HG02938 (cell line): ENCODE measurements around the gene LAMC3.
"Not testable (repeated sequence)": the region's sequence is repeated elsewhere in the genome, so short reads cannot be mapped to it uniquely, and the experiment has no call there.

ENCODE experiments used
- ATAC-seq: cut with Tn5 transposase; IDR thresholded peaks from one replicate; pipeline ENCODE4 v1.9.1; 2021; ENCODE audit warnings: mild to moderate bottlenecking, moderate library complexity; ENCODE audit not compliant: unreplicated experiment

LAMC3 gene

DNA sequence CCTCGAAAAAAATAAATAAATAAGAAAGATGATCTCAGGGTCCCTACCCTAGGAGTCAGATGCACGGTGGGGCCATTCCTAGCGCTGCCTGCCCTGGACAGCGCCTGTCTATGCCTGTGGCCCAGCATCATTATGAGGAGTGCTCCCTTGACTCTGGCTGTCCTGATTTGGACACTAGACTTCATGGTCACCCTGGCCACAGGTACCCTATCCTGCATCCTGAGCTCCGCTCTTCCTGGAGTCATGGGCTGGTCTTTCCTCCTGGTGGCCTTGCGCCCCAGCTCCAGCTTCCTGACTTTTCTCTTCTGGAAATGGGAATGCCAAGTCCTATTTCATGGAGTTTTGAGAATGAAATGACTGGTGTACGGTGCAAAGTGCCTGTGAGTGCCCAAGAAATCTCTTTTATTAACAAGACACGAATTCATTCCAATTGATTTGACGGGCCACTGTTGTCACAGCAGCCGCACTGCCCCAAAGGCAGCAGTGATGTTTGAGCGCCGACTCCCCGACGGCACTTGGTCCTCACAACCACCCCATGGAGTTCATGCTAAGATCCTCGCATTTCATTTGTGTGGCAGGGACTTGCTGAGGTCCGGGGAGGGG lies 86.8 kb downstream of the LAMC3 start:
- ATAC-seq = no peak

DNA sequence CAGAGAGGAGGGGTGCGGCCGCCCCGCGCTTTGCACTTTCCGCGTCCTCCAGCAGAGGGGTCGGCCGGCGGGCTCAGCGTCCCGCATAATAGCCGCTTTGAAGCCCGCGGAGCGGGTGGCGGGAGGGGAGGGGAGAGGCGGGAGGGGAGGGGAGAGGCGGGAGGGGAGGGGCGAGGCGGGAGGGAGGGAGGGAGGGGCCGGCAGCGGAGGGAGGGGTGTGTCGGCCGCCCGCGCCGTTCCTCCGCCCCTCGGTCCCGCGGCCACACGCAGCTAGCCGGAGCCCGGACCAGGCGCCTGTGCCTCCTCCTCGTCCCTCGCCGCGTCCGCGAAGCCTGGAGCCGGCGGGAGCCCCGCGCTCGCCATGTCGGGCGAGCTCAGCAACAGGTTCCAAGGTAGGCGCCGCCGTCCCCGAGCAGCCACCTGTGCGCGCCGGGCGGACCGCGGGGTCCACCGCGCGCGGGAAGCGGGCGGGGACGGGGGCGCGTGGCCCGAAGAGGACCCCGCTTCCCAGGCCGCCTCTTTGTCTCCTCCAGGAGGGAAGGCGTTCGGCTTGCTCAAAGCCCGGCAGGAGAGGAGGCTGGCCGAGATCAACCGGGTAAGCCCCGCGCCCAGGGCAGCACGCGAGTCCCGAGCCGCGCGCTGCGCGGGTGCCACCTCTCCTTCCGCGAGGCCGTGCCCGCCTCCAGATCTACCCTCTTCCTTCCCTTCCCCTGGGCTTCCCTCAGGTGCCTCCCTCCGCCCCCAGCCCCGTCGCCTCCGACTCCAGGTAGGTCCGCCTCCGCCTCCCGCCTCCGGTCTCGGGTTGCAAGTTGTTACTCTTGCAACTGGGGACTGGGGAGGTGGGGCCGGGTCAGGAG lies 87.5 kb downstream of the LAMC3 start, which contains the start of gene AIF1L:
Gene AIF1L (plus strand): TSS at position 263 of the 857 bp plus-strand sequence. CDS start 99 bp downstream, at position 362.
- no peak for ATAC-seq

DNA sequence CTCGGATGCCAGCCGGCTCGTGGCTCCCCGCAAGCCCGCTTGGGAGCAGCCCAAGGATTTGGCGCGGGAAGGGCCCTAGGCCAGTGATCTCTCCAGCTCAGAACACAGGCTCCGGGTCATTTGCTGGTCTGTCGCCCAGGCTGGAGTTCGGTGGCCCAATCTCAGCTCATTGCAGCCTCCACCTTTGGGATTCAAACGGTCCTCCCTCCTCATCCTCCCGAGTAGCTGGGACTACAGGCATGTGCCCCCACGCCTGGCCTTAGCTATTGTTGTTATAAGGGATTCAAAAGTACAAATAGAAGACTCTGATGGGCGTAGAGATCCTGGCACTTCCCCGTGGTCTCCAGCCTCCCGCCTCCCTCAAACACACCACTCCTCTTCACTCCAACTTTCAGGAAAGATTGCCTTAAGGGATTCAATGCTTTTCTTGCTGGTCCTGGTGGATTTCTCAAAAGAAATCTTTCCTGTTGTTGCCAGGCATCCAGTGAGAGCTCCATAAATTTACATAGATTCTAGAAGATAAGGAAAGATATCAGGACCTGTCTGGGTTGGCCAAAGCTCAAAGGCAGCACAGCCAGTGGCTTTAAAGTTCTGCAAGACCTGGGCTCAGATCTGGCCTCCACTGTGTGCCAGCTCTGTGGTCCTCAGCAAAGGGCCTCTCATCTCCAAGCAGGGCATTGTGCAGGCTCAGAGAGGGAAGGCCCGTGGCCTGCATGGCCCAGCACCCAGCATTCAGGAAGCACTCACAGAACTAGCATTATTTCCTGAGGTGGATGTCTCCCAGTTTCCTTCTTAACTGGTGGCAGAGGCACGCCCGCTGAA lies 88.4 kb downstream of the LAMC3 start:
- ATAC-seq = no peak

GRCh38 chr9:131097948-131098278 lies 88.9 kb downstream of the LAMC3 start:
- ATAC-seq = no peak

DNA sequence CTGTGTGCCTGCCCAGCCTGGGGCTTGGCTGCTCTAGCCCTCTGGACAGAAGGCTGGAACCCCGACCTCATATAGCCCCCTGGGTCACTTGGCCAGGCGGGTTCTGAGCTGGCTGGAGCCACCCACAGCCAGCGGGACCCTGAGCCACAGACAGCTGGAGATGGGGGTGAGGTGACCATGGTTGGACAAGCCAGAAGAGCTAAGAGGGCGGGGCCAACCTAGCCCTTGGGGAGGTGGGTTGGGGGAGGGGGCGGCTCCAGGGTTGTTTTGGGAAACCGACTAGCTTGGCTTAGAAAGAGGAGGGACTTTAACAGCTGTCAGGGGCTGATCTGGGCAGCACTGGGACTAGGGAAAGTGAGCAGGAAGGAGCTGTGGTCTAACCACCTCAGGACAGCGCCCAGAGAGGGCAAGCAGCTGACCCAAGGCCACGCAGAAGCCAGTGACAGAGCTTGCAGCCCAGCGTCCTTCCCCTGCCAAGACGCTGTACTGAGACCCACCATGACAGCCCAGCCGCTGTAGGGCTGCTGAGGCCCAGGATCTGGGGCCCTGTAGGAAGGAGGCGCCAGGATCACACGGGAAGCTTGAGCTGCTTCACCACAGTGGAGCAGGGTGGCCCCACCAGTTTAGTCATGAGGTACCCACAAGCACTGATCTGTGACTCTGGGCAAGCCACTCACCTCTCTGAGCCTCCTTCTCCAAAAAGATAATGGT lies 89.6 kb downstream of the LAMC3 start:
- no peak for ATAC-seq

DNA sequence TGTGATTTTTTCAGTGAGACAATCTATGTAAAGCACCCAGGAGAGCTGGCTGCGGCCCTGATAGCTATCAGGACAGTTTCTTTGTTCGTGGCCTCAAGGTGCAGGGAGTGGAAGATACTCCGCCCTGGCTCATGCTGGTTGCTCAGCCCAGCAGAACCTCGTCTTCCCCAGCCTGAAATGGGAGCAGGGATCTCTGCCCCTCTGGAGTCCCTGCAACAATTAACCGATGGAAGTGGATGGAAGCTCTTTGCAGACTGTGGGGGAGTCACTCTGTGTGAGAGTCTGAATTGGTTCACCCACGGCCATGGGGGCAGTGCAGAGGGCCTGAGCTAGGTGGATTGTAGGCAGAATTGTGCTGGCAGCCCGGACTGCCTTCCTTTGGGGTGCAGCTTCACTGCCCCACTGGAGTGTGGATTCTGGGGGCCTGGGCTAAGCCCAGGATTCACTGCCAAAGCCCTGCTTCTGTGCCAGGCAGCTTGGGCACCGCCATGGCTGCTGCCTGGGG lies 90.2 kb downstream of the LAMC3 start:
- no peak for ATAC-seq

GRCh38 chr9:131099845-131100244 lies 90.9 kb downstream of the LAMC3 start:
- not testable (repeated sequence) for ATAC-seq

- no peak for ATAC-seq
Measured at GRCh38 chr9:131100445-131100844, 91.5 kb downstream of the LAMC3 start.

DNA sequence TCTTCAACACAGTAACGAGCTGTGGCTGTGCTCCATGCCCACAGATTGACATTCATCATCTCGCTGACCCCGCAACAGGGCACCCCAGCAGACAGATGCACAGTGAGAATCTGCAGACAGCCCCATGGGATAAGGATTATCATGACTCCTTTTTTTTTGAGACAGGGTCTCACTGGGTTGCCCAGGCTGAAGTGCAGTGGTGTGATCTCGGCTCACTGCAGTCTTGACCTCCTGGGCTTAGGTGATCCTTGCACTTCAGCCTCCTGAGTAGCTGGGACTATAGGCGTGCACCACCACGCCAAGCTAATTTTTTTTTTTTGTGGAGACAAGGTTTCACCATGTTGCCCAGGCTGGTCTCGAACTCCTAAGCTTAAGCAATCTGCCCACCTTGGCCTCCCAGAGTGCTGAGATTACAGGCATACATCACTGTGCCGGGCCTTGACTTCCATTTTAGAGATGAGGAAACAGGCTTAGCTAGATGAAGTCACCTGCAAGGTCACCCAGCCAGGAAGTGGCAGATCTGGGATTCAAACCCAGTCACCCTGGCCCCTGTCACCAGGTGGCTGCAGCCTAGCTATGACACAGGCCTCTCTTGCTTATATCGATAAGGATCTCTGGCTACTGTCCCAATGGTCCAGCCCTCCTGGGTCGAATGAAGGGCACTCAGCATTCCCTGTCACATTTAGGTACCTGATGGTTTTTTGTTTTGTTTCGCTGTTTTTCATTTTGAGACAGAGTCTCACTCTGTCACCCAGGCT lies 92.4 kb downstream of the LAMC3 start:
- ATAC-seq = no peak

GRCh38 chr9:131103024-131103423 lies 94.0 kb downstream of the LAMC3 start:
- no peak for ATAC-seq

DNA sequence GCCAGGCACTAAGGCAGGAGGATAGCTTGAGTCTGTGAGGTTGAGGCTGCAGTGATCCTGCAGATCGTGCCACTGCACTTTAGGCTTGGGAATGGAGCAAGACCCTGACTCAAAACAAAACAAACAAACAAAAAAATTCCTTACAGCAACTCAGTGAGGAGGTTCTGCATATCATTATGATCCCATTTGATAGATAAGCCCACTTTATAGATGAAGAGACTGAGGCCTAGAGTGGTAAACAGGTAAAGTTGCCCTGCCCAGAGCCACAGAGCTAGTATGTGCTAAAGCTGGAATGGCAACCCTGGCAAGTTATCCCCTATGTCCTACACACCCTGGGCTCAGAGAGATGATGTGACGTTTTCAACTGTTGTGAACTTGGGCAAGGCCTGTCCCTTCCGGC lies 94.6 kb downstream of the LAMC3 start:
- ATAC-seq = no peak

DNA sequence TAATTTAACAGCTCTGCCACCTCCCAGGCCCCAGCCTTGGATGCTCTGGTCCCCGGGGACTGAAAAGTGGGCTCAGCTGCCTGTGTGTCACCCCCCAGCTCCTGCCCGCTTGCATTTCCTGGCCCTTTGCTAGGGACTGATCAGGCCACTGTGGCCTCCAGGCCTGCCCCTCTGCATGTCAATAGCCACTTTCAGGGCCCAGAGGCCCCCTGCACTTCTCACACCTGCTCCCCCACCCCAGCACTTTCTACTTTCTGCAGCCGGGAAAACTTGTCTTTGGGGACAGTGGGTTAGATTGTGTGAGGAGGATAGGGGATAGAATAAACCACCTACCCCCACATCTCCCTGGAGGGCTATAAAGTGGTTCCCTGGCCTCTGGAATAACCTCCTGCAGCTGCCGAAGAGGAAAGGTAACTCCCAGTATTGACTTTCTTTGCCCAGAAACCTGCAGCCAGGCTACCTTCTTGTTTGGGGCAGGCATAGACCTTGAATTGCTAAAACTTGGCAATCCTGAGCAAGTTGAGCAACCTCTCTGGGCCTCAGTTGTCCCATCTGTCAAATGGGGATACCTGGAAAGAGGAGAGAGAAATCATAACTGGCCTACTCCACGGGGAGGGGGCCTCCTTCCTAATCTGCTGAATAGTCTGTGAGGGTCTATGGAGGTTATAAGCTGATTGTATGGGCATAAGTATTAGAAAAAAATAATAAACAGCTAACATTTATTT lies 95.2 kb downstream of the LAMC3 start:
- no peak for ATAC-seq

DNA sequence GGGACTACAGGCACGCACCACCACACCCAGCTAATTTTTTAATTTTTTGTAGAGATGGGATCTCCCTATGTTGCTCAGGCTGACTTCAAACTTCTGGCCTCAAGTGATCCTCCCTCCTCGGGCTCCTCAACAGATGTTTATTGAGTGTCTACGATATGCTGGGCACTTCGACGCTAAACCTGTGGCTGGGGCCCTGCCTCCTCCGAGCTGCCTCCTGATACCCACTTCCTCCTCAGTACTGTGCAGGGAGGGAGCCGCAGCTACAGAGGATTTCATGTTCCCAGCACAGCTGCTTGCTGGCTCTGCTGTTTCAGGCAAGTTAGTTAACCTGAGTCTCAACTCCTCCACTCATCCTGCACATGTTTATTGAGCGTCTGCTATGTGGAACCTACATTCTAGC lies 97.0 kb downstream of the LAMC3 start:
- no peak for ATAC-seq

GRCh38 chr9:131107760-131108159 lies 98.8 kb downstream of the LAMC3 start:
- no peak for ATAC-seq

- no peak for ATAC-seq
Measured at GRCh38 chr9:131111186-131111853, 102.3 kb downstream of the LAMC3 start.

DNA sequence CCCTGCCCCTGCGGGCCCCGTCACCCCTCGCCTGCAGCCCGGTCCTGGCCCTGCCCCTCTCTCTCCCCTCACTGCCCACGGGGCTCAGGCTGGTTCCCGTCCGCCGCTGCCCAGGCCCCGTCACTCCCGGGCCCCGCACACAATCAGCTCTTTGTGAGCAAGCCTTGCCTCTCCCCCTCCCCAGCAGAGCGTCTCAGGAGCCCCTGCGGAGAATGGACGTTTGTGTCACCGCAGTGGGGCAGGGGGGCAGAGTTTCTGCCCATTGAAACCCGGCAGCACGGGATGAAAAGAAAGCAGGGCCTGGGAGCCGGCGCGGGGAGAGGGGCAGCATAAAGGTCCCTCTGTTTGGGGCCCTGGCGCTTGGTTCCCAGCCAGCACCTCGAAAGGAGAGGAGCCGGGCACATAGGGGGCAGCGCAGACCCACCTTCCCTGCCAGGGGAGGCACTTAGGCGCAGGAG lies 102.9 kb downstream of the LAMC3 start:
- no peak for ATAC-seq

GRCh38 chr9:131112374-131113154 lies 103.6 kb downstream of the LAMC3 start:
- ATAC-seq = no peak

DNA sequence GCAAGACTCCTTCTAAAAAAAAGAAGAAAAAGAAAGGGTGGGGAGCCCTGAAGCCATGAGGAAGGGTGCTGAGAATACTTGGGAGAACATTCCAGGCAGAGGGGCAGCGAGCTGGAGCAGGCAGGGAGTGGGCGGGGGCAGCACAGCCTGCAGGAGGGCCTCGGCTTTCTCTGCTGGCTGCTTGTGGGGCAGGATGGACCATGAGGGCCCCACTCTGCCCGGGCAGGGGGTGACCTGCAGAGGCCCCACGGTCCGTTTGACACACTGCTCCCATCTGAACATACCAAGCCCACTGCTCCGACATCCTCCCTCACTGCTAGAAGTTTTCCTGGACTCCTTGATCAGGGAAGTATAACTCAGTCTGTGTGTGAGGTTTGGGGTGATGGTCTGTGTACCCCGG lies 104.7 kb downstream of the LAMC3 start:
- no peak for ATAC-seq
